Fibroblast of pulmonary artery (primary cell): ENCODE results near the gene WFIKKN1.

ENCODE experiments used
- DNase-seq: peaks from one replicate; pipeline ENCODE4 v3.0.0-alpha.2; 2010; ENCODE audit warnings: low read depth
- H3K4me3 ChIP-seq: replicated peaks from 2 replicates; pipeline ENCODE4 v1.5.1; 2011; ENCODE audit warnings: low read depth, mild to moderate bottlenecking, control low read depth, low read length, moderate library complexity
- TF ChIP-seq, protein P1 (sequence below): IDR thresholded peaks from 2 replicates; pipeline ENCODE4 v1.5.1; 2011; ENCODE audit warnings: mild to moderate bottlenecking, control low read depth, low read length, inconsistent platforms; ENCODE audit errors: missing control alignments

The WFIKKN1 gene

DNA sequence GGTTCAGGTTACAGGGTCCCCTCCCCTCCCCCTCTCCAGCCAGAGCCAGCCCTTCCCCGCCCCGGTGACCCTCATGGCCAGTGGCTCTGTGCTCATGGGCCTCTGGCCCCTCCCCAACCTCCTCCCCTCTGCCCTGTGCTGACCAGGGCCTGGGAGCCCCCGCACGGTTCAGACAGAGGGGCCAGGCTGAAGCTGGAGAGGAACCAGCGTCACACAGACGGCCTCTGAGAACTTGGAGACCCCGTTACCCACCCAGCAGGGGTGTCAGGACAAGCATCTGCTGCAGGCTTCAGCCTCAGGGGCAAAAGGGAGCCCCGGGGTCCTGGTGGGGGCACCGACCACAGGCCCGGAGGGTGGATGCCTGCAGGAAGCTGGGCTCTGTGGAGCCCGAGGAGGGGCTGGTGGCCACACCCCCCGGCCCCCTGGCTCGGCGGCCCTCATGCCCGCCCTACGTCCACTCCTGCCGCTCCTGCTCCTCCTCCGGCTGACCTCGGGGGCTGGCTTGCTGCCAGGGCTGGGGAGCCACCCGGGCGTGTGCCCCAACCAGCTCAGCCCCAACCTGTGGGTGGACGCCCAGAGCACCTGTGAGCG is at the start of gene WFIKKN1:
Gene WFIKKN1 (plus strand): TSS at position 171 of the 591 bp plus-strand sequence. CDS start 269 bp downstream, at position 440.
- no peak within 1 kb of the TSS for H3K4me3 ChIP-seq
- TF ChIP-seq, protein P1, sequence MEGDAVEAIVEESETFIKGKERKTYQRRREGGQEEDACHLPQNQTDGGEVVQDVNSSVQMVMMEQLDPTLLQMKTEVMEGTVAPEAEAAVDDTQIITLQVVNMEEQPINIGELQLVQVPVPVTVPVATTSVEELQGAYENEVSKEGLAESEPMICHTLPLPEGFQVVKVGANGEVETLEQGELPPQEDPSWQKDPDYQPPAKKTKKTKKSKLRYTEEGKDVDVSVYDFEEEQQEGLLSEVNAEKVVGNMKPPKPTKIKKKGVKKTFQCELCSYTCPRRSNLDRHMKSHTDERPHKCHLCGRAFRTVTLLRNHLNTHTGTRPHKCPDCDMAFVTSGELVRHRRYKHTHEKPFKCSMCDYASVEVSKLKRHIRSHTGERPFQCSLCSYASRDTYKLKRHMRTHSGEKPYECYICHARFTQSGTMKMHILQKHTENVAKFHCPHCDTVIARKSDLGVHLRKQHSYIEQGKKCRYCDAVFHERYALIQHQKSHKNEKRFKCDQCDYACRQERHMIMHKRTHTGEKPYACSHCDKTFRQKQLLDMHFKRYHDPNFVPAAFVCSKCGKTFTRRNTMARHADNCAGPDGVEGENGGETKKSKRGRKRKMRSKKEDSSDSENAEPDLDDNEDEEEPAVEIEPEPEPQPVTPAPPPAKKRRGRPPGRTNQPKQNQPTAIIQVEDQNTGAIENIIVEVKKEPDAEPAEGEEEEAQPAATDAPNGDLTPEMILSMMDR = no peak
- DNase-seq = no peak

GRCh38 chr16:582218-582613 is 48.6 kb upstream of the WFIKKN1 start:
- H3K4me3 ChIP-seq = no peak overlapping the region
- TF ChIP-seq, protein P1 = no peak
- no peak for DNase-seq

GRCh38 chr16:582614-583331 is 48.0 kb upstream of the WFIKKN1 start:
- H3K4me3 ChIP-seq = no peak overlapping the region
- TF ChIP-seq, protein P1 = no peak
- DNase-seq = no peak

DNA sequence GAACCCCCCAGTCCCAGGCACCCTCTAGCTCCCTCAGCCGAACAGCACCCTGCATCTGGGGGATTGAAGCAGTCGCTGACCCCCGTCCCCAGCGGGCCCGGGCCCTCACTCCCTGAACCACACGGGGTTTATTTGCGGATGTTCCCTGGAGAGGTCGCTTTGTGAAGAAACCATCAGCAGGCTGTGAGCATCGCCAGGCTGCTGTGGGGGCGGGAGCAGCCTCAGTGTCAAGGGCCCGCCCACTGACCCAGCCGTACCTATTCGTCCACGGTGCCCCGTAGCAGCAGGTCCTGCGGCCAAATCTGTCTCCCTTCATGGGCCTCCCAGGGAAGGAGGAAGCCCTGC is 47.3 kb upstream of the WFIKKN1 start:
- TF ChIP-seq, protein P1 = no peak
- DNase-seq = no peak
- H3K4me3 ChIP-seq = no peak overlapping the region

GRCh38 chr16:583815-584591 is 46.8 kb upstream of the WFIKKN1 start:
- no peak overlapping the region for H3K4me3 ChIP-seq
- DNase-seq = no peak
- TF ChIP-seq, protein P1 = no peak

GRCh38 chr16:585351-585750 is 45.4 kb upstream of the WFIKKN1 start:
- H3K4me3 ChIP-seq = no peak overlapping the region
- no peak for DNase-seq
- TF ChIP-seq, protein P1 = no peak
